HL-60/S4 treated with retinoic acid at 250 ng/mL for 4 days and 3 days (cell line): ENCODE results near the gene NDE1.
"Not testable (repeated sequence)": the region's sequence is repeated elsewhere in the genome, so short reads cannot be mapped to it uniquely, and the experiment has no call there.

Source experiments
- in situ Hi-C: fragments of 300-500 bp; cut with MboI; formaldehyde crosslinking; loops from 2 replicates; pipeline ENCODE4 v1.7.0; 2022; ENCODE audit warnings: low sequenced_read_pairs

NDE1 gene

DNA sequence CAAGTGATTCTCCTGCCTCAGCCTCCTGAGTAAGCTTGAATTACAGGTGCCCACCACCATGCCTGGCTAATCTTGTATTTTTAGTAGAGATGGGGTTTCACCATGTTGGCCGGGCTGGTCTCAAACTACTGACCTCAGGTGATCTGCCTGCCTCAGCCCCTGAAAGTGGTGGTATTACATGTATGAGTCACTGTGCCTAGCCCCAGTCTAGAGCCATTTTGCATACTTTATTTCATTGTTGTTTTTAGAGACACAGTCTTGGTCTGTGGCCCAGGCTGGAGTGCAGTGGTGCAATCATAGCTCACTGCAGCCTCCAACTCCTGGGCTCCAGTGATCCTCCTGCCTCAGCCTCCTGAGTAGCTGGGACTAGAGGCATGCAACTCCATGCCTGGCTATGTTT lies 42.5 kb downstream of the NDE1 start:
- in situ Hi-C loops = not testable (repeated sequence)

DNA sequence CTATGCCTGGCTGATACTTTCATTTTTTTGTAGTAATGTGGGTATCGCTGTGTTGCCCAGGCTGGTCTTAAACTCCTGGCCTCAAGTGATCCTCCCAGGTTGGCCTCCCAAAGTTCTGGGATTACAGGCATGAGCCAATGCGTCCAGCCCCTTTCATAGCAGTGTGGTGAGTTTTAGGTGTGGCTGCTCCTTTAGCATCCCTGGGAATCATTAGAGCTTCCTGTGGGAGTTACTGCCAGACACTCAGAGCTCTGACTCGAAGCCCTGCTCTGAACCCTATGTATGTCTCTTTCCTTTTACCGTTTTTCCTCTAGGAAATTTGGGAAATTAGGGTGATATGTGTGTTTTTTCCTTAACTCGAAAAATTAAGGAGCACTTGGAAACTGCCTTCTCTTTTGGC lies 44.5 kb downstream of the NDE1 start:
- in situ Hi-C loops = no loop called here

DNA sequence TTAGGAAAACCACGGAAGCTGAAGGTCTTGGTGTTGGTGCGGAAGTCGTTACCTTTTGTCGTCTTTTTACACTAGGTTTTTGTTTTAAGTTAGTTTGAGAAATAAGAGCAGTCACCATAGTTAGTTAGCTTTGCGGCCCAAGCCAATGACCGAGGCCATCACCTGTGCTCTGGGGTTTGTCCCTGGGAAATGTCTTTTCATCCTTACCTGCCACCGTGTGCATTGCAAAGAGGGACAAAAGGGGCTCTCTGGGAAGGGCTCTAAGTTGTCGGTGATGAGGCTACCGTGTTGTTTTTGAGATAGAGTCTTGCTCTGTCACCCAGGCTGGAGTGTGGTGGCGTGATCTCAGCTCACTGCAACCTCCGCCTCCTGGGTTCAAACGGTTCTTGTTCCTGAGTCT lies 49.8 kb downstream of the NDE1 start:
- in situ Hi-C loops = no loop called here

DNA sequence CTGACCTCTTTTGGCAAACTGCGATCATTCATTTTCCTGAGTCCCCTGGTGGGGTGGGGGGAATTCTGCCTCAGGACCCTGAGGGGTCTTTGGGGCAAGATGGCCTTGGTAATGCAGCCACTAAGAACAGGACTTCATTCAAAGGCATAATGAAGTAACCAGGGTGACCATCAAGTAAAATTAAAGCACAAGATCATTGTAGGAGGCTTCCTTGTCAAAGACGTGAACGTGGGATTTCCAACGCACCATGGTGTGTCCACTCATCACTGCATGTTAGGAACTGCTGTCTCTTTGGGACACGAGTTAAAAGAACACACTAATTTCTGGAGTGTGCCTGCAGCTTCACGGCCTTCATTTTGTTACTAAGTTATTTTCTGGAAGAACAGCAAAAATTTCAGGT lies 51.3 kb downstream of the NDE1 start:
- in situ Hi-C loops = no loop called here

DNA sequence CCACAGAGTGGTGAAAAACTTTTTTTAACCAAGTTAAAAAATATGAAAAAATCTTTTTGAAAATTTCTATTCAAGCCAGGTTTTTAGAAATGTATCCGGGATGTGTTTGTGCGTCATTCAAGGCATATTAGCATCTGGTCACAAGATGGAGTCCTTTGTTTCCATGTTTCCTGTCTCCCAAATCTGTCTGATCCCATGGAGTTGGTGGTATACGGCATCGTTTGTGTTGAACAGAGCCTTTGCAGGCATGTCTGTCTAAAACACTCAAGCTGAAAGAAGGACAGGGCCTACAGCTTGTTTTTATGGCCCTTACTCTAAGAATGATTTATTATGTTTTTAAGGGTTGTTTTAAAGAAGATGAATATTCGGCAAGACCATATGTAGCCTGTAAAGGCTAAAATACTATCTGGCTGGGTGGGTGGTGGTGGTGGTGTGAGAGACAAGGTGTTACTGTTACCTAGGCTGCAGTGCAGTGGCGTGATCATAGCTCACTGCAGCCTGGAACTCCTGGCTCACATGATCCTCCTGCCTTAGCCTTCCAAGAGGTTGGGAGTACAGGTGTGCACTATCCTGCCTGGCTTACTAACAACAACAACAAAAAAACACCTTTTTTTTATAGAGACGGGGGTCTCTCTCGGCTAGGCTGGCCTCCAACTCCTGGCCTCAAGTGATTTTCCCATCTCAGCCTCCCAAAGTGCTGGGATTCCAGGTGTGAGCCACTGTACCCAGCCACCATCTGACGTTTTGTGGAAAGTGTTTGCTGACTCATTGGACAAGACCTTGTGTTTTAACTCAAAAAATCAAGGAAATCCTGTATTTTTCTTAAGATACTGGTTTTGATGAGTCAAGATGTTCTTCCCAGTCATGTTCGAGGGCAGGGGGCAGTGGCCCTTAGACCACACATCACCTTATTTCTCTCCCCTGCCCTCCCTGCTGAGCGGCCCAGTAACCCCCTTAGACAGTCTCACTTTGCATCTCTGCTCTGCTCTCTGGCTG lies 52.2 kb downstream of the NDE1 start:
- in situ Hi-C loops = no loop called here

DNA sequence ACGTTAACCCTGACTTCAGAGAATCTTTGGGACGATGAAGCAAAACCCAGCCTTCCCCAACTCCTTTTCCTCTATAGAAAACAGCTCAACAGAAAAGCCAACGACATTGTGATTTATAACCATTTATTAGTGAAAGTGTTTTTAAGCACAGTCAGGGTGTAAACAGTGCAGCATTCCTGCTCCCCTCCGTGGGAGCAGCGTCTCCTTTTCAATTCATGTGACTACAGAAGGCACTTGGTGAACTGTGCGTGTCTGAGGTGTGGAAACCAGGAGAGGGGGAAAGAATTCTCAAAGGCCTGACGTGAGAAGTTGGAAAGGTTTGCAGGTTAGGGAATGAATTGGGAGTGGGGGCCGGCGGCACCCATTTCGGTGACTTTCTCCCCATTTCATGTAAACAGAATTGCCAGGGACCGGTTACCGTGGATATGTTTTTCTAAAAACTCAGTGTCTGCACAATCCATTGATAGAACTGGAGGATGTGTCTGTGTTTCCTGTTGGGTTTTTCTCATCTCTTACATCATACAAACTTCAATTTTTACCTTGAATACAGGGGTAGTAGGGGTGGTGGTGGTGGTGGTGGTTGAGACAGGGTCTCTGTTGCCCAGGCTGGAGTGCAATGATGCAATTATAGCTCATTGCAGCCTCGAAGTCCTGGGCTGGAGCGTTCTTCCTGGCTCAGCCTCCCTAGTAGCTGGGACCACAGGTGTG lies 53.1 kb downstream of the NDE1 start:
- in situ Hi-C loops = no loop called here

DNA sequence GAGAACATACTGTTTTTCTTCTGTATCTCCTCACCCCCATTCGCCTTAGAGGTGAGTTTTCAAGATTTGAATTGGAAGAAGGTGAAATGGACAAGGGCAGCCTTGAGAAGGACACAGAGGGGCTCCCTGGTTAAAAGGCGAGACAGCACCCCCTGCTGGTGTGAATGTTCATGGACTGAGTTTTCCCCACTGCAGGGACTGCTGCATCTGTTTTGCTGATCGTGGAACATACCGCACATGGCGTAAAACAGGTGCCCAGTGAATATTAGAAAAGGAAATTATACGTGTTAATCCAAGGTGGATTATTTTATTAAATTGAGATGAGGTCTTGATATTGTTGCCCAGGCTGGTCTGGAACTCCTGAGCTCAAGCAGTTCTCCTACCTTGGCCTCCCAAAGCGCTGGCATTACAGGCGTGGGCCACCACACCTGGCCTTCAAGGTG lies 54.5 kb downstream of the NDE1 start:
- in situ Hi-C loops = no loop called here

DNA sequence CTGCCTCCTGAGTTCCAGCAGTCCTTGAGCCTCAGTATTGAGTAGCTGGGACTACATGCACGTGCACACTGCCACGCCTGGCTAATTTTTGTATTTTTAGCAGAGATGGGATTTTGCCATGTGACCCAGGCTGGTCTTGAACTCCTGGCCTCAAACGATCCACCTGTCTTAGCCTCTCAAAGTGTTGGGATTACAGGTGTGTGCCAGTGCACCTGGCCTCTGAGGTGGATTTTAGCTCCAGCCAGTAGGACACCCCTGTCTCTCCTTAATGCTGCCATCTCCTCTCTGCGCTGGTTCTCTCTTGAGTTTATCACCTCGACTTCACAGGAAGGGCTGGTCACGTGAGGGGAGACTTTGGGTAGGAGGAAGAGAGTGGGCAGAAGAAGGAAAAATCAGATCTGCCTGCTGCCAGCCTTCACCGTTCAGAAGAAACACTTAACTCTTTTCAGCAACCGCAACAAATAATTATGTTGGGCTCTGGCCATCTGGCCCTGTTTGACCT lies 55.1 kb downstream of the NDE1 start:
- in situ Hi-C loops = no loop called here

DNA sequence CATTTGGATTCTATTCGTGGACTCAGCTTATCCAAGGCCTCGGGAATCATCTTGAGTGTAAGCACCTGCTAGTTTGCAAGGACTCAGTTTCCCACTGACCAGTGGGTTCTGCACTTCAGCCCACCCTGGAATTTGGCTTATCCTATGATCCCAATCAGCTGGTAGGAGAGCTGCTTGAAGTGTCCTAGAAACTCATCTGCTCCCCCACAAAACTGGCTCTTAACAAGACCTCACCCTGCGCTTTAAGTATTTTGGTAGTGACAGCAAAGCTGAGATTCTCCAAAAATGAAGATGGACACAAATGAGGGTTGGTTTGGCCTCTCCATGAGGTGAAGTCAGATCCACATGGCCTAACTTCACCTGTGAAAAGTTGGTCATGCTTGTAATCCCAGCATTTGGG lies 57.3 kb downstream of the NDE1 start:
- in situ Hi-C loops = no loop called here

DNA sequence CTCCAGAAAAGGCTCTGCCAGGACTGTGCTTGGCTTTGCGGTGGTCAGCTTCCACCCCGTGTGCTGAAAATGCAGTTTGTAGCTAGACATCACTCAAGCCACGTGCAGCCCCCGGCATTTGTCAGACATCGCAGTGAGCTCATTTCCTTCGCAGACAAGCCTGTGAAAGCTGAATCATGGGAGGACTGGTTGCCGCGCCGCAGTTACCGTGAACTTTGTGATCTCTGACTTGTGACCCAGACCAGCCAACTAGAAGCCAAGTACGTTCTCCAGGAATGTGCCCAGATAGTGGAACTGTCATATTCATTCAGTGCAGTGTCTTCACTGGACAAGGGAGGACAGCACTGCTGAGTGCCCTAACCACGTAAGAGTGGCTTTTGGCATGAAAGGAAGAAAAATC lies 58.1 kb downstream of the NDE1 start:
- in situ Hi-C loops = no loop called here

DNA sequence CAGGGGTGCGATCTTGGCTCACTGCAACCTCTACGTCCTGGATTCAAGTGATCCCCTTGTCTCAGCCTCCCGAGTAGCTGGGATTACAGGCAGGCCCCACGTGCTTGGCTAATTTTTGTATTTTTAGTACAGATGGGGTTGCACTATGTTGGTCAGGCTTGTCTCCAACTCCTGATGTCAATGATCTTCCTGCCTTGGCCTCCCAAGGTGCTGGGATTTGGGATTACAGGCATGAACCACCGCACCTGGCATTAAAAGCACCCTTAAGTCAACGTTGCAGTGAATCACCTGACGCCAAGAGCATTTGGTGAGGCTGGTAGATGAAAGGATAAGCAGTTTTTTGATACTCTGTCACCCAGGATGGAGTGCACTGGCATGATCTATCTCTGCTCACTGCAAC lies 59.0 kb downstream of the NDE1 start:
- in situ Hi-C loops = no loop called here

DNA sequence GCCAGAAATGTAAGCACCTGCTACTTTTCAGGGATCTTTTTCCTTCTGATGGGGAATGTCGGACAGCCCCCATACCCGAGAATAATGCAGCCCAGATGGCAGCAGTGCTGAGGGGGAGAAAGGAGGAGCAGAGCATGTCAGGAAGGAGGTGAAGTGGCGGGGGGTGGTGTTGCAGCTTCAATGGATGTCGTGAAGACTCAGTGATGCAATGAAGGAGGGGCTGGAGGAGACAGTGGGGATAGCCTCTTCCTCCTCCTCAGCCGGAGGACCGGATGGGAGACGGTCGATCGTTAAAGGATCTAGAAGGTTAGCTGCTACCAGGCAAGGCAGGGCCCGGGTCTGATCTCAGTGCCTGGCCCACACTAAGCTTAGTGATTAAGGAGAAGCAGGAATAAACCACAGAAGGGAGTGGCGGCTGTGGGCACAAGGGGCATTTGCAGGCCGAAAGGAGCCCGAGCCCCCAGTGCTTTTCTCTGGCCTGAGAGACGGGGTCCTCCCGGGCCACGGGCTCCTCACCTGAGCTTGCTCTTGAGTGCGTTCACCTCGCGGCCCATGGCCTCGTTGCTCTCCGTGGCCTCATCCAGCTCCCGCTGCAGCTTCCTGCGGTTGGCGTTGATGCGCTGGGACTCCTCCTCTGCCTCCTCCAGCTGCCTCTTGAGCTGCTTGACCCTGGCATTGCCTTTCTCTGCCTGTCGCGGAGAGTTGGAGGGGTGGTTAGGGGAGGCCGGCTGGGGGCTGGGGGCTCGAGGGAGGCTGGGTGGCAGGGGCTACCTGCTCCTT lies 64.5 kb downstream of the NDE1 start:
- in situ Hi-C loops = no loop called here

DNA sequence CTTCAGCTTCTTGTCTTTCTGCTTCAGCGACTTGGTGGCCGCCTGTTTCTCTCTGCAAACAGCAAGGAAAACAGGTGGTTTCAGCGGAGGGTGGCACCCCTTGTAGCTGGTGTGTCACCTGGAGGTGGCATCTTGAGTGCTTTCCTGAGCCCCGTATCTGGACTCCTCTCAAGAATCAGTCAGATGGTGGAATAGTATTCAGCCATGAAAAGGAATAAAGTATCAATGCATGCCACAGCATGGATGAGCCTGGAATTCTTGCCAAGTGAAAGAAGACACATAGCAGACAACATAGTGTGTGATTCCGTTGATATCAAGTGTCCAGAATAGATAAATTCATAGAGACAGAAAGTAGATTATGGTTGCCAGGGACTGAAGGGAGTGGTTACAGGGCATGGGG lies 65.2 kb downstream of the NDE1 start:
- in situ Hi-C loops = no loop called here

DNA sequence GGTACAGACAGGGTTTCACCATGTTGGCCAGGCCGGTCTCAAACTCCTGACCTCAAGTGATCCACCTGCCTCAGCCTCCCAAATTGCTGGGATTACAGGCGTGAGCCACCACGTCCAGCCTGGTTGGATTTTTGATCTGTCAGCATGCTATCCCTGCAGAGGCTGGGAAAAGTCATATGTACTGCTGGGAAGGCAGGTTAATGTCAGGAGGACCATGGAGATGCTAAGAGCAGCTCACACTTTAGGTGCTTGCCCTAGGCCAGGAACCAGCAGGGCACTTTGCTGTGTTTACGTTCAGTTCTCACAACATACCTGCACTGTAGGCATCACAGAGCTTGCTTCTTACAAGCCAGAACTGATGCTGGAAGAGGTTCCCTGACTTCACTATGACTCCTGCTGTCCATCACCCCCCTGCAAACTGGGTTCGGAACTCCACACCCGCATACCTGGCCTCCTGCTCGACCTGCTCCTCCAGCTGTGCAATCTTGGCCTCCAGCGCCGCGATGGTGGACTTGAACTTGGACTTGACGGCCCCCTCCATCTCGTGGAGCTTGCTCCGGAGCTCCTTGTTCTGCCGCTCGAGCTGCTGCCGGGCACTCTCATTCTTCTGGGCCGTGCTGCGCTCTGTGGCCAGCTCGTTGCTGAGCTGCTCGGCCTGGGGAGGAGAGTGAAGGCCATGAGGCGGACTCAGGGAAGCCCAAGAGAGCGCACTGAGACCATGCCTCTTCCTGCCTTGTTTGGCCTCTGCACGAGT lies 66.8 kb downstream of the NDE1 start:
- in situ Hi-C loops = no loop called here

DNA sequence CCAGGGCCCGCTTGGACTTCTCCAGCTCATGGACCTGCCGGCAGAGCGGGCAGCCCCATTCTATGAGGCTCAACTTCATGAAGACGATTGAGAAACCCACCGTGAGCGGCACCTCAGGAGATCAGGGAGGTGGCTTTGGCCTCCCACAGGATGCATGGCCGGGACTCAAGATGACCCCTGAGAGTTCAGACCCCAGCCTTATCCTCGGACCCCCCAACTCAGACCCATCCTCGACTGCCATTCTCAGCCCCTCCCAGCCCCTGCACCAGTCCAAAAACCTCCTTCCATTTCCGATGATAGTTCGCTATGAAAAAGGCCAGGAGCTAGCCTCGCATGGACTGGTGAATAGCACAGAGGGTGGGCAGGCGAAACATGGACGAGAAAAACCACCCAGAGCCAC lies 71.0 kb downstream of the NDE1 start:
- in situ Hi-C loops = no loop called here

DNA sequence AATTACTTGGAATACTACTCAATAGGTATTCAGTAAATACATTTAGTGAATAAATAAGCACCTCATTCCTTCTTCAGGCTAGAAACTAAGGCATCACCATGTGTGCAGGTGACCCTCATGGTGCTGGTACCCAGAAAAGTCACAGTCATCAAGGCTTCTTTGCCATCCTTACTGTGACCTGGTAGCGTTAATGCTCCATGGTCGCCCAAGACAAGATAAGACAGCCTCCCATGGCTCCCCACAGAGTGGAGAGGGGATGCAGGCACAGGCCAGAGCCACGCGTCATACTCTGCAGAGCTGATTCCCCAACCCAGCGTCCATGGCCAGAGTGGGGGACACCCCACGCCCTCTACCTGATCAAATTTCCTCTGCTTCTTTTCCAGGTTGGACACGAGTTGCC lies 73.8 kb downstream of the NDE1 start:
- in situ Hi-C loops = no loop called here

DNA sequence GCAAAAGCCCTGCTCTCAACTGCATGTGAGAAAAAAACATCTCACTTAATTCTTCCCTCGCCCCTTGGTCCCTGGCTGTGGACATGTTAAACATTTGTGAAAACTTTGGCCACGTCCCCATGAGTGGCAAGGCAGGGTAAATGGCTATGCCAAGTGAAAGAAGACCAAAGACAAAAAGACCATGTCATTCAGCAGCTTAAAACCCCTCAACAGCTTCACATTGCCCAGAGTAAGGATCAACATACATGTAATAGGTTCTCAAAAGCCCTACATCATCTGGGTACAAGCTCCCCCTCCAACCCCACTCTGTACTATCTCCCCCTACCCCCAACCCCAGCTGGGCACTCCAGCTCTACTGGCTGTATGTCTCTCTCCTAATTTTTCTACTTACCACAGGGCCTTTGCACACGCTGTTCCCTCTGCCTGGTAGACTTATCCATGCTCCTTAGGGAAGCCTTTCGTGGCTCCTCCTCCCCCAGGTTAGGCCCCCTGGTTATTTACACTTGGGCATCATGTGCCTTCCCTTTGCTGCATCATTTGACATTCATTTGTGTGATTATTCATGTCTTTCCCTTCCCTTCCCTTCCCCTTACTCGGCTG lies 75.7 kb downstream of the NDE1 start:
- in situ Hi-C loops = no loop called here

DNA sequence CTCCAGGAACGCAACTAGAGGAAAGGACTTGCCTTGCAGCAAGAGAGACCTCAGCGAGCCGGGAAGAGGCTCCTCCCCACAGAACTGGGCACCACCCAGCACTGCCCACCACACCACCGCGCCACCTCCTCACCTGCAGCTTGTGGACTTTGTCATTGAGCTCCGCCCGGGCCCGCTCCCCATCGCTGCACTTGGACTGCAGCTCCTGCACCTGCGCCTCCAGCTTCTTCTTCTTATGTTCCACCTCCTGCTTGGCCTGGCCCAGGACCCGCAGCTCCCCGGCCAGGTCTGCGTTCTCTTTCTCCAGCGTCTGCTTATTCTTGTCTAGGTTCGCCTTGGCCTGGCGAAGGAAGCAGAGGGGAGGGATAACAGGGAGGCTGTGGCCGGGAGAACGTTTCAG lies 76.7 kb downstream of the NDE1 start:
- in situ Hi-C loops = no loop called here

DNA sequence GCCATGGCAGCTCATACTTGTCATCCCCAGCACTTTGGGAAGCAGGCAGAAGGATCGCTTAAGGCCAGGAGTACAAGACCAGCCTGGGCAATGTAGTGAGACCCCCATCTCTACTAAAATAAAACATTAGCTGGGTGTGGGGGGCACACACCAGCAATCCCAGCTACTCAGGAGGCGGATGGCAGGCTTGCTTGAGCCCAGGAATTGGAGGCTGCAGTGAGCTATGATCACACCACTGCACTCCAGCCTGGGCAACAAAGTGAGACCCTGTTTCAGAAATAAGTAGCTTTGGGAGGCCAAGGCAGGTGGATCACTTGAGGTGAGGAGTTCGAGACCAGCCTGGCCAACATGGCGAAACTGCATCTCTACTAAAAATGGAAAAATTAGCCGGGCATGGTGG lies 77.7 kb downstream of the NDE1 start:
- in situ Hi-C loops = not testable (repeated sequence)

DNA sequence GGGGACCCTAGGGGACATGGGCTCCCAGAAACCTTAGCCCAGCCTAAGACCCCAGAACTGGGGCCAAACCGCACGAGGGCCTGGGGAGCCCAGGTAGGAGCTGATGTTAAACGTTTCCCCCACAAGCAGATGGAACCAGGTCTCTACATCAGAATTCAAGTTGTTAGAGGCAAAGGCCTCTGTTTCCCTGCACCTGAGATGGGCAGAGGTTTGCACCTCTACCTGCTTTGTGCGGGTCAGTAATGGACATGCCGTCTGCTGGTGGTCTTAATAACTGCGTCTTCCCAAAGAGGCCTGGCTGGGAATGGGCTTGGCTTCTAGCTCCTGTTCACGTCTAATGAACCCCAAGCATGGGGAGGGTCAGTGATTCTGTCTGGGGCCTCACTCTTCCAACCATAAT lies 79.1 kb downstream of the NDE1 start:
- in situ Hi-C loops = no loop called here
